Dedifferentiated amniotic fluid mesenchymal stem cell (primary cell): ENCODE data around the gene ELP2.
"Not testable (repeated sequence)": the region's sequence is repeated elsewhere in the genome, so short reads cannot be mapped to it uniquely, and the experiment has no call there.

Experiments
- DNase-seq: peaks from one replicate; pipeline ENCODE4 v3.0.0-alpha.2; 2016; ENCODE audit errors: extremely low spot score

ELP2 gene

GRCh38 chr18:36160959-36161371 is 31.3 kb downstream of the ELP2 start:
- no peak for DNase-seq

GRCh38 chr18:36162981-36163380 is 33.3 kb downstream of the ELP2 start:
- DNase-seq: no peak

- DNase-seq: no peak
These were observed 38.1 kb downstream of the ELP2 start for GRCh38 chr18:36167692-36168218.

GRCh38 chr18:36168296-36168695 is 38.6 kb downstream of the ELP2 start:
- not testable (repeated sequence) for DNase-seq

GRCh38 chr18:36169938-36170337 is 40.2 kb downstream of the ELP2 start:
- no peak for DNase-seq

GRCh38 chr18:36175481-36175880 is 45.8 kb downstream of the ELP2 start:
- DNase-seq: no peak

- DNase-seq: no peak
These were observed 46.5 kb downstream of the ELP2 start for GRCh38 chr18:36176177-36176584.

- DNase-seq: no peak
These were observed 47.0 kb downstream of the ELP2 start for GRCh38 chr18:36176711-36177110.

GRCh38 chr18:36177913-36178312 is 48.2 kb downstream of the ELP2 start:
- DNase-seq: no peak

GRCh38 chr18:36179562-36180355 is 50.1 kb downstream of the ELP2 start:
- peak; percentile 65 for DNase-seq

- DNase-seq: no peak
These were observed 51.7 kb downstream of the ELP2 start for GRCh38 chr18:36181441-36181840.

- DNase-seq: no peak
These were observed 52.3 kb downstream of the ELP2 start for GRCh38 chr18:36181898-36182506.

- no peak for DNase-seq
These were observed 53.3 kb downstream of the ELP2 start for GRCh38 chr18:36183033-36183432.

GRCh38 chr18:36183987-36184386 is 54.3 kb downstream of the ELP2 start:
- DNase-seq: no peak

GRCh38 chr18:36185157-36185556 is 55.5 kb downstream of the ELP2 start:
- no peak for DNase-seq

GRCh38 chr18:36185901-36186460 is 56.3 kb downstream of the ELP2 start:
- DNase-seq: no peak

GRCh38 chr18:36186461-36187192 is 56.9 kb downstream of the ELP2 start:
- DNase-seq: no peak

- peak; percentile 40 for DNase-seq
These were observed 57.6 kb downstream of the ELP2 start, which contains the start of gene MOCOS for GRCh38 chr18:36187193-36187825. TSS of gene MOCOS (plus strand) at chr18:36187497. CDS start at chr18:36187540, 43 bp downstream.

- no peak for DNase-seq
These were observed 58.4 kb downstream of the ELP2 start for GRCh38 chr18:36187826-36188721.

- DNase-seq: no peak
These were observed 59.2 kb downstream of the ELP2 start for GRCh38 chr18:36188916-36189315.
